GM21825 (cell line): ENCODE results near the gene UBXN4.
A peak's percentile ranks its signal among the peaks of the same experiment; 100 is the strongest.
"Not testable (repeated sequence)": the region's sequence is repeated elsewhere in the genome, so short reads cannot be mapped to it uniquely, and the experiment has no call there.

Experiments
- ATAC-seq: cut with Tn5 transposase; IDR thresholded peaks from one replicate; pipeline ENCODE4 v1.9.1; 2021; ENCODE audit warnings: mild to moderate bottlenecking, moderate library complexity; ENCODE audit not compliant: unreplicated experiment

The UBXN4 gene

GRCh38 chr2:135741395-135742324 lies at the start of gene UBXN4:
Gene UBXN4, plus strand, starts transcription at chr2:135741855. Its CDS starts 75 bp downstream, at chr2:135741930.
- ATAC-seq = peak; percentile 94

DNA sequence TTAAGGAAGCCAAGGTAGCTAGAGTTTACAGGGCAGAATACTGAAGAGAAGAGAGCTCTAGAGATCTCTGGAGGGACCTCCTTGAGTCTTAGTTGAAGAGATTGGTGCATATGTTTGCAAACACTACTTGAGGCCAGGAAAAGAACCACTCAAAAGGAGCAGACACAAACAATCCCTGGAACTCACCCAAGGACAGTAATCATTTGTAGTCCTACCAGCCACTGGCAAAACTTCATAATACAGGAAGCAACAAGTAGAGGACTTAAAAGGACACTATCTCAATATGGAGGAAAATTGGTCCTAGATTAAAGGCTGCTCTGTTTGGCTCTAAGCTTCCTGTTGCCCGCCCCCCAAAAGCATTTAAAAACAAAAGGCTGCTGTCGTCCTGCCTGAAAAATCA lies 46.9 kb upstream of the UBXN4 start:
- no peak for ATAC-seq

DNA sequence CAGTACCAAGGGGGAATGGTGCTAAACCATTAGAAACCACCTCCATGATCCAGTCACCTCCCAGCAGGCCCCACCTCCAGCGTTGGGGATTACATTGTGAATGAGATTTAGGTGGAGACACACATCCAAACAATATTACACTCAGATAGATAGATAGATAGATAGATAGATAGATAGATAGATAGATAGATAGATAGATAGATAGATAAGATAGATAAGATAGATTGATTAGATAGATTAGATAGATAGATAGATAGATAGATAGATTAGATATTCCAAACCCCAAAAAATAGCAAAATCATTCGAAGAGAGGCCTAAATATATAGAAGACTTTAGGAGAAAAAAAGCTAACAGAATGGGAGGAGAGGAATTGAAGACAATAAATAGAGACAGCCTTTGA lies 42.8 kb upstream of the UBXN4 start:
- no peak for ATAC-seq

DNA sequence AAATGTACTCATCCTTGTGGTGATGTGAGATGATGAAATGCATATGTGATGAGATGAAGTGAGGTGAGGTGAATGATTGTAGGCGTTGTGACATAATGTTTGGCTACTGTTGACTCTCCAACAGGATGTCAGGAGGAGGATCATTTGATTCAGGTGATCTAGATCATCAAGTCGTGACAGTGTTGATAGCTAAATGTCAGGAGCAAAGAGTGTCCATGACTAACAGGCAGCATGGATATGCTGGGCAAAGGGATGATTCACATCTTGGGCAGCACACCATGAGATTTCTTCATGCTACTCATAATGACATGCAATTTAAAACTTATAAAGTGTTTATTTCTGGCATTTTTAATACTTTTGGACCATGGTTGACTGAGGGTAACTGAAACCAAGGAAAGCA lies 40.2 kb upstream of the UBXN4 start:
- ATAC-seq = no peak

GRCh38 chr2:135703300-135703699 lies 38.4 kb upstream of the UBXN4 start:
- ATAC-seq = no peak

- ATAC-seq = not testable (repeated sequence)
Measured at GRCh38 chr2:135704075-135704474, 37.6 kb upstream of the UBXN4 start.

- ATAC-seq = no peak
Measured at GRCh38 chr2:135708159-135708558, 33.5 kb upstream of the UBXN4 start.

DNA sequence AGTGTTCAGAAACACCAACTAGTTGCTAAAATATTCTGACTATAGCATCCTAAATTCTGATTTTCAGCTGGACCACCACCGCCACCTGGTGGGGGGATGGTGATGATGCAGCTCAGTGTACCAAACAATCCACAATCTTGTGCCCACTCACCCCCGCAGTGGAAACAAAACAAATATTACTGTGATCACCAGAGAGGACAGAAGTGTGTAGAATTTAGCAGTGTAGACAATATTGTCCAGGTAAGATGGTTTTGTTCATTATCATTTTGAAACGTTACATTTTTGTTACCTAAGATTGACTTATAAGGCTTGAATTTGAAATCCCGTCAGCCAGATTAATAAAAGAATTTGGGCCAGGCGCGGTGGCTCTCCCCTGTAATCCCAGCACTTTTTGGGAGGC lies 31.7 kb upstream of the UBXN4 start:
- ATAC-seq = no peak

GRCh38 chr2:135715086-135715485 lies 26.6 kb upstream of the UBXN4 start:
- not testable (repeated sequence) for ATAC-seq

DNA sequence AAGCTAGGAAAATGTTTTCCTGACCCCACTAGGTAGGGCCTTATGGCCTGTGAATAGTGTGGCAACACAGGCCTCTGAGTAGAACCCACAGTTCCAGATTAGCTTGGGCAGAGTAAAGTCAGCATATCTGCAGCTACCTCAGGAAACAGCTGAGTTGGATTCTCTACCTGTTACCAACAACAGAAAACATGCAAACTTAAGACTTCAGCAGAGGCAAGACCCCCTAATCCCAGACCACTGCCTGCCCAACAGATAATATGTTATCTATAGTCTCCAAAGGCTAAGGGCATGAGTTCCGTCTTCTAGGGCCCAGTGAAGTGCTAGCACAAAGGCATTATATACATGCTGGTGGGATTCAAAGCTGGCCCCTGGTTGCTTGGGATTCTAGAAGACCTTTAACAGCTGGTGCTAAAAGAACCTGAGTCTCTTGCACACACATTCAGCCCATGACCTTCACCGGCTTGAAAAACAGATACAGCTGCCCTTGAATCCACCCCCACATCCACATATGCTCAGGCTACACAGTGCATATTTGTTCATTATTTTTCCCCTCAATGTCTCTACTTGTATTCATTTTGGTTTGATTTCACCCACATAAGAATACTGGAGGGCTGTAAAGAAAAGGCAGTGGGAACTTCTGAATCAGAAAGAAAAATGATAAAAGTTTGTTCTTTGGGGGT lies 13.5 kb upstream of the UBXN4 start:
- ATAC-seq = no peak

- ATAC-seq = no peak
Measured at GRCh38 chr2:135732561-135732960, 9.1 kb upstream of the UBXN4 start.

DNA sequence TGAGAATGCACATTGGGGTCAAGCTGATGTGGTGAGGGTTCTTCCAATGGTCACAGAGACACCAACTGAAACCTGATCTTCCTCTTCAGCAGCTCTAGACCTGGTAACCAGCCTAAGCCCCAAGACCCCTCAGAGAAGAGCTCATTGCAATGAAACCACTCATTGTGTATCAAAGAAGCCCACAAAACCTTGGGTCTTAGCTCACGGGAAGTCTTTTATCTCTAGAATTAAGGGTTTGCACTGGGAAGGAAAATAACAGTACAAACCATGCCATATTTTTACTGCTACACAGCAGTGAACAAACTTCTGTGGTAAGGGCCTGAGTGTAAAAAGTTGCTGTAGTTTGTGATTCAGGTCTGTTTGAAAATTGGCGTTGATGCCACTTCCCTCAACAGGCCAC lies 8.6 kb upstream of the UBXN4 start:
- ATAC-seq = no peak

DNA sequence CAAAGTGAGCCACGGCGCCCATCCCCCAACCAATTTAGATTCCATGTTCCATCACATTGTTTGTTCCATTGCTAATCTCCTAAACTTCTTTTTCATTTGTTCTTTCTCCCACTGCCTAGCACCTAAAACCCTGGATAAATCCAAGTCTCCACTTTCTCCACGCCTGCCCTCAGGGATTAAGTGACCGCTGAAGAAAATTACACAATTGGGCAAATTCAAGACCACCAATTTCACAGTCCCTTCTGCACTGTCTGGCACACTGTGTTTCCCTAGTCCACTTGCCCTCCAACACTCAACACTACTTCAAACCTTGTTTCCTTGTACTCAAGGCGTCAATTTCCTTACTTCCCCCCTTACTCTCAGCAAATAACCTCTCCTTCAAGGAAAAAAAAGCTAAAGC lies 5.1 kb upstream of the UBXN4 start:
- ATAC-seq = no peak

GRCh38 chr2:135740206-135740605 lies 1.4 kb upstream of the UBXN4 start:
- no peak for ATAC-seq

- ATAC-seq = no peak
Measured at GRCh38 chr2:135741043-135741394, 636 bp upstream of the UBXN4 start.

DNA sequence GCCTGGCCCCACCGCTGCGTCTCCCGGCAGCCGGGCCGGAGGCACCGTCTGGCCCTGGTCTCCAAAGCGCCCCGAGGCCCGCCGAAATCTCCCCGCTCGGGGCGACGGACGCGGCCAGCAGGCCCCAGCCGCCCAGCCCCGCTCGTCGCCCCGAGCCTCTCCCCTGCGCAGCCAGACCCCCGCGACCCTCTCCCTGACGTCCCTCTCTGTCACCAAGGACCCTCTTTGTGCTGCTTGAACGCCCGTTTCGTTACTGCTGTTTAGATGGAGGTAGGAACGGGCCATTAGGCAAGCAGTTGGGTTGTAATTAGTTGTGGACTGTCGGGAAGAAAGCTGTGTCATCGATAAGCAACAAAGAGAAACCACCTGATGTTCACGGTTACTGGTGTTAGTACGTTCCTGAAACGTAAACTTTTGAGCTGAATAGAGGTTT lies 686 bp downstream of the UBXN4 start:
- peak; percentile 21 for ATAC-seq

DNA sequence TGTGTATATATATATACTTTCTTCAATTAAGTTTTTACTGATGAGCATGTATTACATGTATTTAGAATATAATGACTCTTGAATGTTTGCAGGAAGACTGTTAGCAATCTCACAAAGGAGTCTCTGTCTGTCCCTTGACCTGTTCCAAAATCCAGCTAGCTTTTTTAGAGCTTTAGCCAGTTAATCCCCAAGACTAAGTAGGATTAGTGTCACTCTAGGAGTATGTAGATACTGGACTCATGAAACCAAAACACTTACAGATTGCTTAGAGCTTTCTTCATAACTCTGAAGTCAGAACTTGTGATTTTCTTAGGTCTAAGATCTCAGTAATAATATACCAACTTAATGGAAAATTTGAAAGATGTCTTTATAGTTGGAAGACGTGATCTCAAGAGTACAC lies 2.2 kb downstream of the UBXN4 start:
- no peak for ATAC-seq

GRCh38 chr2:135744760-135745314 lies 3.2 kb downstream of the UBXN4 start:
- no peak for ATAC-seq

- ATAC-seq = no peak
Measured at GRCh38 chr2:135745545-135745944, 3.9 kb downstream of the UBXN4 start.

- no peak for ATAC-seq
Measured at GRCh38 chr2:135755573-135755972, 13.9 kb downstream of the UBXN4 start.

DNA sequence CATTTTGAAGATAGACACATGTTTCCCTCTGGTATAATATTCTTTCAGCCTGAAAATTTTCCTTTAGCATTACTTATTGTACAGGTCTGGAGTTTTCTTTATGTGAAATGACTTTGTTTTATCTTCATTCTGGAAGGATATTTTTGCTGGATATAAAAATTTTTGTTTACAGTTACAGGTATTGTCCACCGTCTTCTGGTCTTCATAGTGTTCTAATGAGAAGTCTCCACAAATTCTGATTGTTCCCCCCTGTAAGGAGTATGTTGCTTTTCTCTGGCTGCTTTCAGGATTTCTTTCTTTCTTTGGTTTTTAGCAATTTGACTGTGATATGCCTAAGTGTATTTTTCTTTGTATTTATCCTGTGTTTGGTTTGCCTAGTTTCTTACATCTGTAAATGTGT lies 15.0 kb downstream of the UBXN4 start:
- ATAC-seq = no peak

DNA sequence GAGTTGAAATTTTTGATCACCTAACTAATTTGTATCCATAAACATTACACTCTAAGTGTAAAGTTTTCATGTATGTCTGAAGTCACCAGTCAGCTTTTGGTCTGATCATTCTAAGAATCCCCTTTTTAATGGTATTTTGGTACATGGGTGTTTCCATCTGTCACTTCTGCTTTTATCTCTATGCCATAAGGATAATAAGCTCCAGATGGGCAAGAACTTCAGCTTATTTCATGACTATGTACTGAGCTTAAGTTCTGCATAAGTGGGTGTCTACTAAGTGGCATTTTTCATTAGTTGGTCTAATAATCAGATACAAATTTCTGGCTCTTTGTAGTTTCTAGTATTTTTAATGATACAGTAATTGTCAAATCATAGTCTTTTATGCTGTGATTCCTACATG lies 20.4 kb downstream of the UBXN4 start:
- ATAC-seq = no peak
